K562 (cell line): ENCODE data around the gene TACC3.

Source experiments
- CBX1 ChIP-seq: sonication (generic); IDR thresholded peaks from 2 replicates; pipeline ENCODE4 v1.6.1; 2016; ENCODE audit warnings: antibody characterized with exemption, low read depth, mild to moderate bottlenecking
- ZBTB17 ChIP-seq: fragments of 450-650 bp; formaldehyde crosslinking; IDR thresholded peaks from 2 replicates; pipeline ENCODE4 v1.4.0; 2020; ENCODE audit warnings: mild to moderate bottlenecking

GRCh38 chr4:1727117-1728031 is 6.1 kb downstream of the TACC3 start:
- TF ChIP-seq CBX1 = no peak
- TF ChIP-seq ZBTB17 (CRISPR knock-in tag) = no peak
